IgD-negative memory B cell (primary cell): Measurements from ENCODE around the gene SOSTDC1. TPM values are rescaled to one million over a fixed set of nuclear protein-coding genes. Genes with fewer than 3 reads are reported as not detected.

Source experiments
- H3K27ac Mint-ChIP-seq, 3 donors: one replicate each; pipeline ENCODE4 v1.8.0; 2020 to 2022; ENCODE audit warnings: mild to moderate bottlenecking in 3 of 3, mixed read lengths in 3 of 3, moderate library complexity in 1 of 3
- H3K27me3 Mint-ChIP-seq: one replicate; pipeline ENCODE4 v1.8.0; 2021; ENCODE audit warnings: mixed read lengths
- H3K36me3 Mint-ChIP-seq: one replicate; pipeline ENCODE4 v1.8.0; 2020; ENCODE audit warnings: mild to moderate bottlenecking, mixed read lengths
- H3K4me1 Mint-ChIP-seq, 3 donors: one replicate each; pipeline ENCODE4 v1.8.0; 2020 to 2022; ENCODE audit warnings: mixed read lengths in 3 of 3, mild to moderate bottlenecking in 1 of 3
- H3K4me3 Mint-ChIP-seq, 4 donors: one replicate each; pipeline ENCODE4 v1.8.0; 2020 to 2022; ENCODE audit warnings: mild to moderate bottlenecking in 4 of 4, mixed read lengths in 4 of 4, moderate library complexity in 3 of 4
- H3K9me3 Mint-ChIP-seq, 3 donors: one replicate each; pipeline ENCODE4 v1.8.0; 2020 to 2021; ENCODE audit warnings: mixed read lengths in 3 of 3, mild to moderate bottlenecking in 1 of 3
- polyA plus RNA-seq: library from polyadenylated mRNA; unstranded; fragments of 300-500 nt; fragmentation: Illumina TruSeq; gene quantifications from one replicate; pipeline ENCODE4 v1.2.3, GENCODE V29; 2021

SOSTDC1 gene
- polyA plus RNA-seq, 1 donor from 2014 or later = not detected

DNA sequence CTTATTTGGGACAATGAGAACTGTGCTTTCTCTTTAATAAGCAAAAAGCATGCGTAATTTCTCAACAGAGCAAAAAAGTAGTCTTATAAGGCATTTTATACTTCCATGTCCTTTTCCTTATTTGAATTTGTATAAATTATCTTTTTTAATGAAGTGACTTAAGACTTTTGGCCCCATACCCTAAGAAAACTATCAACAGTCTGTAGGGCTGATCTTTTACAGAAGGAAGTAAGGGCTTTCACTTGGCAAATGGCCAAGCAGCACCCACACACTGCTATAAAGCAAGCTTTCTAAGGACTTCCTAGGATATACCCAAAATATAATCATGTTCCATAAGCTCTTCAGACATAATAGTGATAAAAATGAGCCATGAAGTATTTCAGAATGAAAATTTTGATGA, 47.6 kb downstream of the SOSTDC1 start:
- Mint-ChIP-seq H3K36me3 (peaks cover 2% of the 10 kb centered on the region), H3K4me1 (peaks cover 12 to 20% (median 15%) of the 10 kb centered on the region in 3 donors), H3K9me3 (no peaks in the 10 kb centered on the region)

DNA sequence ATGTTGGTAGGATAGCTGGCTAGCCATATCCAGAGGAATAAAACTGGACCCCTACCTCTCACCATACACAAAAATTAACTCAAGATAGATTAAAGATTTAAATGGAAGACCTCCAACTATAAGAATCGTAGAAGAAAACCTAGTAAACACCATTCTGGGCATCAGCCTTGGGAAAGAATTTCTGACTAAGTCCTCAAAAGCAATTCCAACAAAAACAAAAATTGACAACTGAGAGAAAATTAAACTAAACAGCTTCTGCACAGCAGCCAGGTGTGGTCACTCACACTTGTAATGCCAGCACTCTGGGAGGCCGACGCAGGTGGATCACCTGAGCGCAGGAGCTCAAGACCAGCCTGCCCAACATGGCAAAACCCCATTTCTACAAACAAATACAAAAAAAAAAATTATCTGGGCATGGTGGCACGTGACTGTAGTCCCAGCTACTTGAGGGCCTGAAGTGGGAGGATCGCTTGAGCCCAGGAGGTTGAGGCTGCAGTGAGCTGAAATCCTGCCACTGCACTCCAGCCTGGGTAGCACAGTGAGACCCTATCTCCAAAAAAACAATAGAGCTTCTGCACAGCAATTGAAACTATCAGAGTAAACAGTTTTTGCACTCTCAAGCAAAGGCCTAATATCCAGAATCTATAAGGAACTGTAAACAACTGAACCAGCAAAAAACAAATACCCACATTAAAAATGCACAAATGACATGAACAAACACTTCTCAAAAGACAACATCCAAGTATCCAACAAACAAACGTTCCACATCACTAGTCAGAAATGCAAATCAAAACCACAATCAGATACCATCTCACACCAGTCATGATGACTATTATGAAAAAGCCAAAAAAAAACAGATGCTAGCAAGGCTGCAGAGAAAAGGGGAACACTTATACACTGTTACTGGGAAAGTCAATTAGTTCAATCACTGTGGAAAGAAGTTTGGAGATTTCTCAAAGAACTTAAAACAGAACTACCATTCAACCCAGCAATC, 49.0 kb downstream of the SOSTDC1 start:
- Mint-ChIP-seq H3K27ac (peak overlapping the region in 1 of 3 donors; percentile 3), H3K4me1 (peaks cover 12 to 15% (median 15%) of the 10 kb centered on the region in 3 donors), H3K9me3 (no peaks in the 10 kb centered on the region), H3K4me3 (peak overlapping the region in 1 of 4 donors; percentile 3), H3K27me3 (no peaks in the 10 kb centered on the region), H3K36me3 (peaks cover 2% of the 10 kb centered on the region)

More for the DNA sequence above, 47.6 kb downstream of the SOSTDC1 start:
- H3K27ac Mint-ChIP-seq = no peak overlapping the region
- no peaks in the 10 kb centered on the region for H3K27me3 Mint-ChIP-seq
- H3K4me3 Mint-ChIP-seq = peak overlapping the region in 1 of 4 donors; percentile 33

- Mint-ChIP-seq H3K27me3 (no peaks in the 10 kb centered on the region), H3K9me3 (peaks cover 0 to 2% (median 0%) of the 10 kb centered on the region in 3 donors), H3K27ac (no peak overlapping the region), H3K36me3 (peaks cover 2% of the 10 kb centered on the region), H3K4me3 (no peak overlapping the region), H3K4me1 (peaks cover 3 to 7% (median 4%) of the 10 kb centered on the region in 3 donors)
These were observed 53.0 kb downstream of the SOSTDC1 start for GRCh38 chr7:16412274-16413254.

Other genes starting within 250 kb of the SOSTDC1 start
- gene CRPPA, start 44.2 kb downstream of the SOSTDC1 start, polyA plus RNA-seq = 0.79 TPM
- not detected for gene LRRC72, start 61.1 kb upstream of the SOSTDC1 start, polyA plus RNA-seq
- gene ANKMY2, start 180.0 kb upstream of the SOSTDC1 start, polyA plus RNA-seq = 16.9 TPM
- 43.8 TPM for gene BZW2, start 180.4 kb upstream of the SOSTDC1 start, polyA plus RNA-seq